ENCODE results near the gene BAIAP3.

BAIAP3 gene

GRCh38 chr16:1347286-1347855 lies 13.9 kb downstream of the BAIAP3 start:
- DNase-seq (ENCODE audit: low read depth, low spot score), result no peak

GRCh38 chr16:1347962-1348361 lies 14.5 kb downstream of the BAIAP3 start:
- DNase-seq (ENCODE audit: low read depth, low spot score), result no peak

- DNase-seq (ENCODE audit: low read depth, low spot score), result no peak
These were observed 15.0 kb downstream of the BAIAP3 start for GRCh38 chr16:1348441-1348840.

DNA sequence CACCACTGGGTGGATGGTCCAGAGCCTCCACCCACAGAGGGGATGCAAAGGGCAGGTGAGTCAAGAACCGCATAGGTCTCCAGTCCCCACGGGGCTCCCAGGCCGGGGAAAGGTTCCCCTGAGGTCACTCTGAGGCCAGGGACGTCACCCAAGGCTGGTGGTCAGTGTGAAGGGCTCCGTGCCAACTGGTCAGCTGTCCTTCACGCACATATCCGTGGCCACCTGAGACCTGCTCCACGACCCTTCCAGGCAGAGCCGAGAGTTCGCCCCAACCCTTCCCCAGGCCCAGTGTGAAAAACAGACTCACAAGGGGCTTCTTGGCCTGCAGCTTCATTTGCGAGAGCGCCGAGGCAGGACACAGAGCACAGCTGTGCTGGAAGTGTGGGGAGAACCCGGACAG lies 15.5 kb downstream of the BAIAP3 start:
- no peak for DNase-seq (ENCODE audit: low read depth, low spot score)

DNA sequence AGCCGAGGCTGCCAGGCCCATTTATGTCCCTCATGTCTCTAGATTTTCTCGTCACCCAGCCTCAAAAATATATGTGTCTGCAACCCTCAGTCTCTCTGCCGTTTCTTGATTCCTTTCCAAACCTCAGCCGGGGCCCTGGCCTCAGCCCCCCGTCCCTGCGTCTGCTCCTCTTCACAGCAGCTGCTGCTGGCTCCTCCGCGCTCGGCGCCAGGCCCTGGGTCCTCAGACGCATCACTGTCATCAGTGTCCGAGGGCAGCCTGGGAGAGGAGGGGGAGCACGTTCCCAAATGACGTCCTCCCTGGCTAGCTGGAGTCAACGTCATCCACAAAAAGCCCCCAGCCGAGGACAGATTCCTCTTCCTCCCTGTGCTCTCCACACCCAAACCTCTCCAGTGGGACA lies 15.9 kb downstream of the BAIAP3 start:
- DNase-seq (ENCODE audit: low read depth, low spot score), result no peak

GRCh38 chr16:1349951-1350350 lies 16.5 kb downstream of the BAIAP3 start:
- no peak for DNase-seq (ENCODE audit: low read depth, low spot score)

- no peak for DNase-seq (ENCODE audit: low read depth, low spot score)
These were observed 17.2 kb downstream of the BAIAP3 start for GRCh38 chr16:1350691-1351090.

GRCh38 chr16:1351215-1351581 lies 17.8 kb downstream of the BAIAP3 start:
- DNase-seq (ENCODE audit: low read depth, low spot score), result no peak

GRCh38 chr16:1351582-1352362 lies 18.3 kb downstream of the BAIAP3 start, which contains the start of the genes GNPTG and TSR3:
TSS of gene GNPTG (plus strand) at chr16:1351931. CDS start at chr16:1351966, 35 bp downstream.
TSS of gene TSR3 (minus strand) at chr16:1351878. CDS start at chr16:1351804, 74 bp downstream.
- peak; percentile 96 for DNase-seq (ENCODE audit: low read depth, low spot score)

DNA sequence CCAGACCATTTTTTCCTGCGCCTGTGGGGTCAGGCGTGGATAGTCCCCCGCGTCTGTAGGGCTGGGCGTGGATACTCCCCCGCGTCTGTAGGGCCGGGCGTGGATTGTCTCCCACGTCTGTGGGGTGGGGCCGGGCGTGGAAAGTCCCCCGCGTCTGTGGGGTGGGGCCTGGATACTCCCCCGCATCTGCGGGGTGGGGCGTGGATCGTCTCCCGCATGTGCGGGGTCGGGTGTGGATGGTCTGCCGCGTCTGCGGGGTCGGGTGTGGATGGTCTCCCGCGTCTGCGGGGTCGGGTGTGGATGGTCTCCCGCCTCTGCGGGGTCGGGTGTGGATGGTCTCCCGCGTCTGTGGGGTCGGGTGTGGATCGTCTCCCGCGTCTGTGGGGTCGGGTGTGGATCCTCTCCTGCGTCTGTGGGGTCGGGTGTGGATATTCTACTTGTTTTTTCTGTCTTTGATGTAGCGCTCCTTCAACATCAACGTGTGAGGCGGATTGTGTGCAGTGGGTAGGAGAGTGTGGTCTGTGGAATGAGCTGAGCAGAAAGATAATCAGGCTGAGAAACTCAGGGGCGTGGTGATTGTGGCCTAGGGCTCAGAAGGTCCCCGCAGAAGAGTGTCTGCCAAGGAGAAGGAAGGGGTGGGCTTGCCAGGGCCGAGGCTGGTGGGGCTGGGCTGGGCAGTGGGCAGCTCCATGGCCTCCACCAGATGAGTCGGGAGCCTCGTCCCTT lies 21.5 kb downstream of the BAIAP3 start:
- no peak for DNase-seq (ENCODE audit: low read depth, low spot score)

- no peak for DNase-seq (ENCODE audit: low read depth, low spot score)
These were observed 22.1 kb downstream of the BAIAP3 start for GRCh38 chr16:1355591-1355990.

DNA sequence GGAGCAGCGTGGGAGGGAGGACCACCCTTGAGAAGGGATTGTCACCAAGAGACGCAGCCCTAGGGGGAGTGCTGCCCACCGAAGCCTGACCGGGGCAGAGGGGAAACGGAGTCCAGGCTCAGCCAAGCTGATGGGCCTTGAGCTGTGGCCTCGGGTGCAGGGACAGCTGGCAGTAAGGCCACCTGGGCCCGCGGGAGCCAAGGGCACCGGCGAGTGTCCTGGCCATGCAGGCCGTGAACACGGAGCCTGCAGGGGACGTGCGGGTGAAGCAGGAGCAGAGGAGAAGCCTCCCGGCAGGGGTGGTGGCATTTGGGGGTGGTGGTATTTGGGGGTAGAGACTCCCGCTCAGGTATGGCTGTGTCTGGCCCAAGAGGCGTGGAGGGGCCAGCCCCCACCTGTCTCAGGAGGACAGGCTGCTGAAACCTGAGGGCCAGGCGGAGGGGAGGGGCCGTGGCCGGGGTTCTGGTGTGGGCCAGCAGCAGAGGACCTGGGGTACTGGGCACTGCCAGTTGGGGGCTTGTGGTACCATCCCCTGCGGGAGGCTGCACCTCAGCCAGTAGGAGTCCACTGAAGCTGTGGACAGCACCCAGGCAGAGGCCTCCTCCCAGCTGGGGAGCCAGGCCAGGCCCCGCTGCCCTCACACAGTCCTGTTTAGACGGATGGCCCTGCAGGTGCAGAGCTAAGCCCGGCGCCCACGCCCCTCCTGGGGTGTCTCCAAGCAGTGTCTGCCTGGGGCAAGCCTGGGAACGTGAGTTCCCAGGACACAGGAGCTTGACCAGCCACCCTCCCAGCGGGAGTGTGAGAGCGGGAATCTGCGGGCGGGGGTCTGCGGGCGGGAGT lies 22.8 kb downstream of the BAIAP3 start:
- no peak for DNase-seq (ENCODE audit: low read depth, low spot score)

DNA sequence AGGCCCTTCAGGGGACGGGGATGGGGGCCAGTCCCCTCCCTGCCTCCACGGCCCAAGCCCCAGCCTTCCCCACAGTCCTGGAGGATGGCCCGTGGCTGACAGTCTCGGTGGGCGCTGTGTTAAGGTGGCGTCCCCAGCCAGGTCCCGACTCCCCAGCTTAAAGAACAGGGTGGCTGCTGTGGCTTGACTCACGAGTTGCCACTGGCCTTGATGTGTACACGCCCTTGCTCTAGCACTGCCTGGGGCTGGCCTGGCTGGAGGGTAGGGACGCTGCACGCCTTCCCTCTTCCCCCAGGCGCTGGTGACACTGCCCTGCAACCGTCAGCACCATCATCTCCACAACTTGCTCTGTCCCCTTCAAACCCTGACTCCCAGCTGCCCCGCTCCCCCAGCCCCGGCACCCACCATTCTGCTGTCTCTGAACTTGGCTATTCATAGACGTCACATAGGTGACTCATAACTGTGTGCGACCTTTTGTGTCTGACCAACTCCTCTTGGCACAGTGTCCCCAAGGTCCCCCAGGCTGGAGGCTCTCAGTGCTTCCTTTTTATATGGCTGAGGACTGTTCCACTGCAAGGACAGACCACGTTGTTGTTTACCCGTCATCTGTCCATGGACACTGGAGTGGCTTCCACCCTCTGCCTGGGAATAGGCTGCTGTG lies 24.6 kb downstream of the BAIAP3 start:
- DNase-seq (ENCODE audit: low read depth, low spot score), result peak; percentile 27

GRCh38 chr16:1361685-1362360 lies 28.4 kb downstream of the BAIAP3 start:
- no peak for DNase-seq (ENCODE audit: low read depth, low spot score)

GRCh38 chr16:1362807-1363206 lies 29.4 kb downstream of the BAIAP3 start:
- no peak for DNase-seq (ENCODE audit: low read depth, low spot score)

- DNase-seq (ENCODE audit: low read depth, low spot score), result peak; percentile 66
These were observed 30.1 kb downstream of the BAIAP3 start for GRCh38 chr16:1363501-1364041.

GRCh38 chr16:1364510-1364909 lies 31.1 kb downstream of the BAIAP3 start:
- no peak for DNase-seq (ENCODE audit: low read depth, low spot score)

DNA sequence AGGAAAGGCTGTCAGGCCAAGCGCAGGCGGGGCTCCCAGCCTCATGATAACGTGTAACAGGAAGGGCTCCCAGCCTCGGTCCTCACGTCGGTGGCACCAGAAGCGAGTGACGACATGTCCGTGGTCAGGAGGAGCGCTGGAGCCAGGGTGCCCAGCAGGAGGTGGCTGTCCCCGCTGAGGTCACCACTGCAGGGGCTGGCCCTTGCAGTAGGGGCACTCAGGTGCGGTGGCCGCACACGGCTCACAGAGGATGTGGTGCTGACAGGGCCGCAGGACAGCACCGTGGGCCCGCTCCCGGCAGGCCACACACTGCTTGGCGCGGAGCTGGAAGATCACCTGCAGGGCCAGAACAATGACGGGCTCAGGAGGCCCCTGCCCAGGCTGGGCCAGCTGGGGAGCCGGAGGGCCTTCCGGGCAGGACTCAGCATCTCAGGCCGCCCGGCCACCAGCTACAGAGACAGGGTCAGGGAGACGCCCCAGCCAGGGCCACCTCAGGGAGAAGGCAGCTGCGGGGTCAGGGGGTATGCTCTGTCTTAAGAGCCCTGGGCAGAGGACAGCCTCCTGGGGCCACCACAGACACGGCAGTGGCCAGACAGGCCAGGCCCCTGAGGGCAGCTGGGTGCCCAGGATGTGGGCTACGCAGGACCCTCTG lies 32.7 kb downstream of the BAIAP3 start:
- no peak for DNase-seq (ENCODE audit: low read depth, low spot score)

DNA sequence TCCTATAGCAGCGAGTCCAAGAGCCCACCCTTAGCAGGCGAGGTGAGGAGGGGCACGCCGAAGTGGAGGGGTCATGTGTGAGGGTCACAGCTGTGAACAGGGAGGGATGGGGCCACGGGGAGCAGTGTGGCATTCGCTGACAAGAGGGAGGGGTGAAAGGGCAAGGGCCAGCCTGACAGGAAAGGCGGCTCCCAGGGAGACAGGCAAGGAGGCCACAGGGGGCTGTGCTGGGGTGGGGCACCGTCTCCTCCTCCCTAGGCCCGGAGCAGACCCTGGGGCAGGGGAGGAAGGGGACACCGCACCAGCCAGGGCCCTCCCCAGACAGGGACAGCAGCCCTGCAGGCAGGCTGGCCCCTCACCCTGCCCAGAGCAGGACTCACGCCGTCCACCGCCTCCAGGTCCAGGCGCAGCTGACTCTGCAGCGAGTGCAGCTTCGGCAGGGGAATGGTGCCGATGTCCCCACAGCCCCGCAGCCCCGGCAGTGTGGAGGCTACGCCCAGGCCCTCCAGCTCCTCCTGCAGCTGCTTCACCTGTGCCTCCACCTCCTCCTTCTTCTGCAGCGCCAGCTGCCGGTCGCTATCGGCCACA lies 33.4 kb downstream of the BAIAP3 start:
- DNase-seq (ENCODE audit: low read depth, low spot score), result no peak
